OCI-LY3 (cell line): ENCODE data around the gene KCND2.

Source experiments
- H2AFZ ChIP-seq: fragments of 200-600, 300-600 bp; shearing (Covaris generic); 2 replicates; pipeline ENCODE4 v1.6.0; 2014; ENCODE audit warnings: antibody characterized with exemption, low read depth, low read length
- H3K27ac ChIP-seq: fragments of 200-600, 300-600 bp; sonication (generic); 2 replicates; pipeline ENCODE4 v1.5.1; 2014; ENCODE audit warnings: mild to moderate bottlenecking, low read length, moderate library complexity, mixed read lengths
- H3K27me3 ChIP-seq: fragments of 200-600, 300-600 bp; sonication (generic); 2 replicates; pipeline ENCODE4 v1.6.1; 2014; ENCODE audit warnings: low read depth, low read length, mixed read lengths
- H3K36me3 ChIP-seq: fragments of 200-600, 300-600 bp; sonication (generic); replicated peaks from 2 replicates; pipeline ENCODE3; 2014; ENCODE audit warnings: low read depth, low read length, mixed read lengths
- H3K4me1 ChIP-seq: fragments of 300-600, 200-600 bp; sonication (generic); 2 replicates; pipeline ENCODE4 v1.6.1; 2014; ENCODE audit warnings: low read length, mixed read lengths
- H3K4me2 ChIP-seq: fragments of 200-600, 300-600 bp; sonication (generic); 2 replicates; pipeline ENCODE4 v1.6.1; 2014; ENCODE audit warnings: low read length, mixed read lengths
- H3K4me3 ChIP-seq: fragments of 300-600, 200-600 bp; sonication (generic); 2 replicates; pipeline ENCODE4 v1.5.1; 2014; ENCODE audit warnings: antibody characterized with exemption, mild to moderate bottlenecking, low read length, moderate library complexity
- H3K79me2 ChIP-seq: fragments of 300-600, 200-600 bp; shearing (Covaris generic); 2 replicates; pipeline ENCODE4 v1.6.1; 2014; ENCODE audit warnings: mild to moderate bottlenecking, low read length, mixed read lengths
- H3K9ac ChIP-seq: fragments of 300-600, 200-600 bp; shearing (Covaris generic); 2 replicates; pipeline ENCODE4 v1.6.0; 2014; ENCODE audit warnings: mild to moderate bottlenecking, low read length, moderate library complexity
- H3K9me3 ChIP-seq: fragments of 200-600, 300-600 bp; shearing (Covaris generic); 2 replicates; pipeline ENCODE4 v1.6.1; 2014; ENCODE audit warnings: low read length, mixed read lengths; ENCODE audit not compliant: insufficient read depth
- H4K20me1 ChIP-seq: fragments of 200-600, 300-600 bp; sonication (generic); 2 replicates; pipeline ENCODE4 v1.6.1; 2016; ENCODE audit warnings: low read length, mixed read lengths; ENCODE audit not compliant: insufficient read depth
- CTCF ChIP-seq: fragments of 200-600, 300-600 bp; sonication (generic); IDR thresholded peaks from 2 replicates; pipeline ENCODE4 v1.5.1; 2014; ENCODE audit warnings: antibody characterized with exemption, low read length, low read depth
- EZH2phosphoT487 ChIP-seq: fragments of 200-600 bp; shearing (Covaris generic); IDR thresholded peaks from 2 replicates; pipeline ENCODE4 v1.6.1; 2018; ENCODE audit warnings: antibody characterized with exemption, mixed run types, low read depth

KCND2 gene

DNA sequence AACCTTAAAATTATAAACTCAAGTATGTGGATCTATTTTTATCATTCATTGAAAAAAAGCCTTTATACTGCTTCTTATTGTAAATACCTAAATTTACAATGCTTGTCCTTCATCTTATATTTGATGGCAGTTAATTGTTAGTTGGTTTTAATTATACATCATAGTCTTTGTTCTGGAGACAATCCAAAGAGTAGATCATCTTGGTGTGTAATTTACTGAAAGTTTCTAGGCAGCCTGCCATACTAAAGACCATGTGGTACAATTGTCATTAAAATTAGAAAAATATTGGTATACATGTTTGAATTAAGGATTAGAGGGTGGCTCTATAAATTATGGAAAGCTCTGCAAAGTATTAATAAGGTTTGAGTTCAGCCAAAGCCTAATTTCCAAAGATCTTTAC lies 231.4 kb downstream of the KCND2 start:
- Histone ChIP-seq H3K27me3 (no peaks in the 10 kb centered on the region), H3K9ac (no peak overlapping the region), H3K9me3 (no peaks in the 10 kb centered on the region), H3K36me3 (no peaks in the 10 kb centered on the region), H3K27ac (no peak overlapping the region), H2AFZ (no peak overlapping the region), H3K4me3 (no peak overlapping the region), H3K4me1 (no peaks in the 10 kb centered on the region), H3K4me2 (no peak overlapping the region), H4K20me1 (no peaks in the 10 kb centered on the region), H3K79me2 (no peaks in the 10 kb centered on the region)
- TF ChIP-seq CTCF: no peak

- Histone ChIP-seq H3K4me1 (no peaks in the 10 kb centered on the region), H4K20me1 (no peaks in the 10 kb centered on the region), H3K36me3 (no peaks in the 10 kb centered on the region), H3K27me3 (no peaks in the 10 kb centered on the region), H3K27ac (no peak overlapping the region), H2AFZ (no peak overlapping the region), H3K4me3 (no peak overlapping the region), H3K79me2 (no peaks in the 10 kb centered on the region), H3K9me3 (no peaks in the 10 kb centered on the region), H3K9ac (no peak overlapping the region), H3K4me2 (no peak overlapping the region)
- TF ChIP-seq EZH2phosphoT487: no peak
- no peak for TF ChIP-seq CTCF
These were observed 232.8 kb downstream of the KCND2 start for GRCh38 chr7:120505770-120506169.

GRCh38 chr7:120512701-120513100 lies 239.7 kb downstream of the KCND2 start:
- TF ChIP-seq EZH2phosphoT487: no peak
- no peaks in the 10 kb centered on the region for H3K79me2 ChIP-seq
- H3K4me3 ChIP-seq: no peak overlapping the region
- no peak overlapping the region for H3K9ac ChIP-seq
- no peak overlapping the region for H2AFZ ChIP-seq
- H3K4me1 ChIP-seq: no peaks in the 10 kb centered on the region
- H4K20me1 ChIP-seq: no peaks in the 10 kb centered on the region
- H3K9me3 ChIP-seq: no peaks in the 10 kb centered on the region
- H3K27ac ChIP-seq: no peak overlapping the region
- no peaks in the 10 kb centered on the region for H3K36me3 ChIP-seq
- H3K4me2 ChIP-seq: no peak overlapping the region
- H3K27me3 ChIP-seq: no peaks in the 10 kb centered on the region

GRCh38 chr7:120519224-120519623 lies 246.2 kb downstream of the KCND2 start:
- no peak for TF ChIP-seq EZH2phosphoT487
- no peak for TF ChIP-seq CTCF
- no peaks in the 10 kb centered on the region for H4K20me1 ChIP-seq
- H3K4me3 ChIP-seq: no peak overlapping the region
- H3K4me1 ChIP-seq: no peaks in the 10 kb centered on the region
- no peak overlapping the region for H3K27ac ChIP-seq
- H3K27me3 ChIP-seq: no peaks in the 10 kb centered on the region
- no peak overlapping the region for H3K4me2 ChIP-seq
- H3K9ac ChIP-seq: no peak overlapping the region
- no peaks in the 10 kb centered on the region for H3K36me3 ChIP-seq
- no peaks in the 10 kb centered on the region for H3K79me2 ChIP-seq
- H2AFZ ChIP-seq: no peak overlapping the region
- H3K9me3 ChIP-seq: no peaks in the 10 kb centered on the region
